Medulla oblongata (tissue), 1 donor: ENCODE results near the gene NEURL4.

ENCODE experiments used
- DNase-seq: peaks from one replicate; pipeline ENCODE4 v3.0.0-alpha.2; 2015; ENCODE audit errors: extremely low spot score

Gene NEURL4

GRCh38 chr17:7304179-7304578 is 25.0 kb downstream of the NEURL4 start:
- DNase-seq, result no peak

DNA sequence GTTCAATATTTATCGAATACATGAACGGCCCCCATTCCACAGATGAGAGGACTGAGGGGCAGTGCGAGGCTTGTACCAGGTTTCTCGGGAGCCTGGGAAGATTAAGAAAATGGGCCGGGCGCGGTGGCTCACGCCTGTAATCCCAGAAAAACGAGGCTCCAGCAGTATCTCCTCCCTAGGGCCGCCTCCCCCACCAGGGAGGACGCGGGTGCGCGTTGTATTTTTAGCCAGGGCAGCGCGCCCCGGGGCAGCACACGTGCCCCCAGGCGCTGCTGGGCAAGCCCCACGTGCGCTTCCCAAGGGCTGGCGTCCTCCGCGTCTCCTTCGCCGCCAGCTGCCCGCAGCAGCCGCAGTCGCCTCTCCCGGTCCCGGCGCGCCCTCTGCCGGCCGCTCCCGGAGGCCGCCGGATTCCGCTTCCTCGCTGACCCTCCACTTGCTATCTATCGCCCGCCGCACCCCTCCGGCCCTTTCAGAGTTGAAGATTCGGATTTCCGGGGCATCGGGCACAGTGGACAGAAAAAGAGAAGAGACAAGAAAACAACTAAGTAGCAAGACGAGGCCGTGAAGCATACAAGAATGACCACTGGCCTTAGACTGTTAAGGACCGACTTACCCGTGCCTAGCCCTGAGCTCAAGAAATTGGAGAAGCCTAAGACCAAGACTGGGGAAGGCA is 32.8 kb downstream of the NEURL4 start:
- DNase-seq, result peak; percentile 82

DNA sequence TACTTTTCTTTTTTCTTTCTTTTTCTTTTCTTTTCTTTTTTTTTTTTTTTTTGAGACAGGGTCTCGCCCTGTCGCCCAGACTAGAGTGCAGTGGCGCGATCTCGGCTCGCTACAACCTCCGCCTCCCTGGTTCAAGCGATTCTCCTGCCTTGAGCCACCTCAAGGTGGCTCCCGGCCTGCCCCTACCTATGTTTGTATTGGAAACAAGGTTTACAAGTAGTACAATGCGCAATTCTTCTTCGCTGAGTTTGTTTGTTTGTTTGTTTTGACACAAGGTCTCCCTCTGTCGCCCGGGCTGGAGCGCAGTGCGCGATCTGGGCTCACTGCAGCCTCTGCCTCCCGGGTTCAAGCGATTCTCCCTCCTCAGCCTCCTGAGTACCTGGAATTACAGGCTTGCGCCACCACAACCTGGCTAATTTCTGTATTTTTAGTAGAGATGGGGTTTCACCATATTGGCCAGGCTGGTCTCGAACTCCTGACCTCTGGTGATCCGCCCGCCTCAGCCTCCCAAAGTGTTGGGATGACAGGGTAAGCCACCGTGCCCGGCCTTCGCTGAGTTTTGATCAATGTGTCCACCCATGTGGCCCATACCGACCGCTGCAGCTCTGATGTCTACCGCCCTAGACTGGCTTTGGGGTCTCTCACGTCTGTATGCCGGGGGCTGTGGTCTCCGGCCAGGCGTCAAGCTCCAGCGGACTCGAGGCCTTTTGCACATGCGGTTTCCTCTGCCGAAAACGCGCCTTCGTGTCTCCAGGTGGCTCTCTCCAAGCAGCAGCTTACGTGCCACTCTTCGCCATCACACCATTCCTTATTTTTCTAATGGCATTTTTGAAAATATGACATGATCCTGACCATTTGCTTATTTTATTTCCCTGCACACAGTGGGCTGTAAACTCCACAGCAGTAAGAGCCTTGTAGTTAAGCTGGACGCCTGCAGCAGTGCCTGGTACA is 33.6 kb downstream of the NEURL4 start:
- DNase-seq, result no peak

DNA sequence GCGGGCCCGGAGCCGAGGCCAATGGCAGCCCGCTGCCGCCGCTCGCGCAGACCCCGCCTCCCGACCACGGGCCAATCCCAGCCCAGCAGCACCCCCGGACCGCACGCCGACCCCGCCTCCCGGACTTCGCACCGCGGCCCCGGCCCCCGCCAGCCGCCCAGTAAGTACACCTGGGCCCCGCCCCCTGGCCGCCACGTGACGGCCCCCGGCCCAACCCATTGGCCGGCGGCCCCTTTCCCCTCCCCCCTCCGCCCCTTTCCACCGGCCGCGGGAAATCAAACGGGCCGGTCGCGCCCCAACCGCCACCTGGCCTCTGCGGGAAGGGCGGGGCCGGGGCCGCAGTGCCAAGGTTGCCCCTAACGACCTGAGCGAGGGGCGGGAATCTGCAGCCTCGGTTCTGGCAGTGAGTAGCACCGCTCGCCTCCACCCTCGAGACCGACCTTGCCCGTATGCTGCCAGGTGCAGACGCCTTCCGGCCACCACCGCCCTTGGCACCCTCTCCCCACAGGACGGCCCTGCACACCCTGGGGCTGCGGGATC is 34.5 kb downstream of the NEURL4 start, which contains the start of gene YBX2:
YBX2 (minus strand) TSS at position 26 of the 540 bp plus-strand sequence. CDS start 139 bp downstream, outside the sequence.
- no peak for DNase-seq

GRCh38 chr17:7293816-7294613 is 35.1 kb downstream of the NEURL4 start:
- DNase-seq, result no peak

DNA sequence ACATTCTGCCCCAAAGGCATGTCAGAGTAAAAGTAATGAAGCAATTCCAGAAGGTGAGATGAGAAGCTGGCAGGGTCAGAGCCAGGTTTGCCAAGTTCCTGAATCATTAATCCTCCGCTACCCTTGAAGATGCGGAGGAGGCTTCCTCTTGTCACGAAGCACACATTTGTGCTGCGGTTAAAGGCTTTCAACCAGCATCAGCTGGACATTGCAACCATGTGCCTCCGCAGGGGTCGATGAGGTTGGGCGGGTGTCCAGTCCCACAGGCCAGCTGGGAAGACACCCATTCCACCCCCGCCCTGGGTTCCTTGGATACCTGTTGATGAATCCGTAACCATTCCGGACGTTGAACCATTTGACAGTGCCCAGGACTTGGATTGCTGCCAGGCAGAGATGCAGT is 36.0 kb downstream of the NEURL4 start:
- no peak for DNase-seq

- peak; percentile 39 for DNase-seq
These were observed 36.4 kb downstream of the NEURL4 start for GRCh38 chr17:7292729-7293128.

DNA sequence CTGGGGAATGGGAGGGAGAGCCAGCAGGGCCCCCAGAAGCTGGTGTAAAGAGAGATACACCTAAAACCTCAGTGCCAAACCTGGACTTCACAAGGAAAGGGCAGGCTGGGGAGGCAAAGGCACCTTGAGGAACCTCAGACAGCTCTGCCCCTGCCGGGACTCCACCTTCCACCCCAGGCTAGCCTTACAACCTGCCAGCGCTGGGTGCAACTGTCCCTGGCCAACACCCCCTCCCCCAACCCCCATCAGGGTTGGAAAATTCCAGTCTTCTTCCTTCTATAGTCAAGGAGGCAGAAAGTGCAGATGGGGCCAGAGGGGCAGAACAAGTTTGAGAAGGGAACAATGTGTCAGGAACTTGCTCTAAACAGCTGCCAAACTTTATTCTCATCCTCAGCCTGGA is 36.9 kb downstream of the NEURL4 start:
- no peak for DNase-seq

DNA sequence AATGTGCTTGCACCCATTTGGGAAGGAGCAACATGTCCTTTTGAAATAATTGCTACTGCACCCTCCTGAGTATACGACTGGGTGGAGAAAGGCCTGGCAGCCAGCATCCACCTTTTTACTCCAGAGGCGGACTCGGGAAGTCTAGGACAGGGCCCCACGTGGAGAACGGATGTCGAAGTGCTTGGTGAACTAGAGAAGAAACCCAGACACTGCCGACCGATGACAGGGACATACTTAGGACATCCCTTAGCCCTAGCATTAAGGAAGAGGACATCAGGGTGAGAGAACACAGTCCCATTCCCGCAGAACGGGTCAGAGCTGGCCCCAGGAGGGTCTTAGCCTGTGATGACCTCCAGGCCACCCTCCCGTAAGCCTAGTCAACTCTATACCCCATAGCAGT is 38.5 kb downstream of the NEURL4 start:
- no peak for DNase-seq

DNA sequence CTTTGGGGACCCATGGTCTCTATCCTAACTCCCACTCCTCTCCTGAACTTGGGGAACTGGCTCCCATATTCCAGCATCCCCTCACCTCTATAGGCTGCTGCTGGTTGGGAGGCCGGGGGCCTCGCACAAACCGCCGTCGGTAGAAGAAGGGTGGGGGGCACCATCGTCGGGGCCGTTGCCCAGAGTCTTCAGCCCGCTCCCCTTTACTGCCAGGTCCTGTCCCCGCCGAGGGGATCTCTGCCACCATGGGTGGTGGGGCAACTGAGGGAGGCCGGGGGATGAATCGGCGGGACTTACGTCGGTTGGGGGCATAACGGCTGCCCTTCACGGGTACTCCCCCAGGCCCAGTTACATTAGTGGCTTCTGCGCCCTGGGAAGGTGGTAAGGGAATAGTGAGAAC is 39.0 kb downstream of the NEURL4 start:
- DNase-seq, result no peak

DNA sequence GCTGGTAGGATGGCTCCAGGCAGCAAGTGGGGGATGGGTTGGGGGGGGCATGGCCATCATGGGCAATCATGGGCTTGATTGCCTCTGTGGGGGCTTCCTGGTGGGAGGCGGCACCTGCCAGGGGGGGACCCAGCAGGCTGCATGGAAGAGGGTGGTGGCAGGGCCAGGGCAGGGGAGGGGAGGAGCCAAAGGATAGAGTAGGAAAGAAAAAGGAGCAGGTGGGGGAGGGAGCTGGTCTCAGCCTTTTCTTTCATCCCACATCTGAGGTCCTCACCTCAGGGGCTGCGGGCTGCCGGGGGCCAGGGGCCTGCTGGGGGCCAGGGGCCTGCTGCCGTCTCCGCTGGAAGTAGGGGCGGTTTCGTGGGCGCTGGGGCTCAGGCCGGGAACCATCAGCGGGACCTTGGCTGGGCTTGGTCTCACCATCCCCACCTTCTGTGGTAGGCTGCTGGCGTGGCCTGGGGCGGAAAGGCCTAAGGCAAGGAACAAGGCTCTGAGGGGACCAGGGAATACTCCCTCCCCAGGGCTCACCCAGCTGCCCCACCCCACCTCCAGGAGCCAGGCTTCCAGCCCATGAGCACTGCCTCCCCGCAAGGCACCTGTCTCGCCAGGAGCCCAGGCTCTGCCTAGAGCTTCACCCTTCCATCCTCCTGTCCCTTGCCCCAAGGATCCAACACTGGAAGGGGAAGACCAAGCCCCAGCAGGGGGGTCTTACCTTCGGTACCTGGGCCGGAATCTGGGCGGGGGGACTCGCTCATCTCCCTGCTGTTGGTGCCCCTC is 39.7 kb downstream of the NEURL4 start:
- DNase-seq, result no peak

DNA sequence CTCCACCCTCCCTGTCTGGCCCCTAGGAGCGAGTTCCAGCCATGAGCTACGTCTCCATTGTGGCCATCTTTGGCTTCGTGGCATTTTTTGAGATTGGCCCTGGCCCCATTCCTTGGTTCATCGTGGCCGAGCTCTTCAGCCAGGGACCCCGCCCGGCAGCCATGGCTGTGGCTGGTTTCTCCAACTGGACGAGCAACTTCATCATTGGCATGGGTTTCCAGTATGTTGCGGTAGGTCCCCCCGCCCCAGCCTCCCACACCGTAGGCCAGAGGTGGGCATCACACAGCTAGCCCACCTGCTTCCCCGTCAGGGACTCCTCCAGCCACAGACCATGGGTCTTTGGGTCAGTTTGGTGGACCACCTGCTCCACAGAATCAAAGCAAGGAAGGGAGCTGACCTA is 43.5 kb downstream of the NEURL4 start:
- no peak for DNase-seq

GRCh38 chr17:7284911-7285310 is 44.2 kb downstream of the NEURL4 start:
- DNase-seq, result no peak

DNA sequence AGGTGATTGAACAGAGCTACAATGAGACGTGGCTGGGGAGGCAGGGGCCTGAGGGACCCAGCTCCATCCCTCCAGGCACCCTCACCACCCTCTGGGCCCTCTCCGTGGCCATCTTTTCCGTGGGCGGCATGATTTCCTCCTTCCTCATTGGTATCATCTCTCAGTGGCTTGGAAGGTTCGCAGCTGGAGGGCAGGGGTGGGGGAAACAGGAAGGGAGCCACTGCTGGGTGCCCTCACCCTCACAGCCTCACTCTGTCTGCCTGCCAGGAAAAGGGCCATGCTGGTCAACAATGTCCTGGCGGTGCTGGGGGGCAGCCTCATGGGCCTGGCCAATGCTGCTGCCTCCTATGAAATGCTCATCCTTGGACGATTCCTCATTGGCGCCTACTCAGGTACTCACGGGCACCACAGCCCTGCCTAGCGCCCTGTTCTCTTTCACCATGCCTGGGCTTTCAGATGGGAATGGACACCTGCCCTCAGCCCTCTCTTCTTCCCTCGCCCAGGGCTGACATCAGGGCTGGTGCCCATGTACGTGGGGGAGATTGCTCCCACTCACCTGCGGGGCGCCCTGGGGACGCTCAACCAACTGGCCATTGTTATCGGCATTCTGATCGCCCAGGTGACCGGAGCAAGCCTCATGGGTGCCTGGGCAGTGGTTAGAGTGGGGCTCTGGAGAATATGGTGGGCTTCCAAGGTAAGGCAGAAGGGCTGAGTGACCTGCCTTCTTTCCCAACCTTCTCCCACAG is 45.5 kb downstream of the NEURL4 start:
- no peak for DNase-seq

DNA sequence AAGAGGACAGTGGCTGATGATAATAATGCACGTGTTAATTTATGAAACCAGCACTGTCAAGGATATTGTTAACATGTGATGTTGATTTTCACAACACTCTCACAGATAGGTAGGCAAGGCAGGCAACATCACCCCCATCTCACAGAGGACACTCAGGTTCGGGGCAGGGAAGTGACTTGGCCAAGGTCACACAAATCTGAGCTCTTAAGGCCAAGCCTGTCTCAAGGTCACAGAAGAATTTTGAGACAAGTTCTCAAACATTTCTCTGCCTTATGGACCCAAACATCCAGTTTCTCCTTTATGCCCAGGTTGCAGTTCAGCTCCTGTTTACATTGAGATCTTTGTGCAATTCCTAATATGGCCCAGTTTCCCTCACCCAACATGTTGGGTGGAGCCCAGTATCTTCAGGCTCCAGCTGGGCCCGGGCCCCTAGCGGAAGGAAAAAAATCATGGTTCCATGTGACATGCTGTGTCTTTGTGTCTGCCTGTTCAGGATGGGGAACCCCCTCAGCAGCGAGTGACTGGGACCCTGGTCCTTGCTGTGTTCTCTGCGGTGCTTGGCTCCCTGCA is 46.3 kb downstream of the NEURL4 start:
- no peak for DNase-seq

DNA sequence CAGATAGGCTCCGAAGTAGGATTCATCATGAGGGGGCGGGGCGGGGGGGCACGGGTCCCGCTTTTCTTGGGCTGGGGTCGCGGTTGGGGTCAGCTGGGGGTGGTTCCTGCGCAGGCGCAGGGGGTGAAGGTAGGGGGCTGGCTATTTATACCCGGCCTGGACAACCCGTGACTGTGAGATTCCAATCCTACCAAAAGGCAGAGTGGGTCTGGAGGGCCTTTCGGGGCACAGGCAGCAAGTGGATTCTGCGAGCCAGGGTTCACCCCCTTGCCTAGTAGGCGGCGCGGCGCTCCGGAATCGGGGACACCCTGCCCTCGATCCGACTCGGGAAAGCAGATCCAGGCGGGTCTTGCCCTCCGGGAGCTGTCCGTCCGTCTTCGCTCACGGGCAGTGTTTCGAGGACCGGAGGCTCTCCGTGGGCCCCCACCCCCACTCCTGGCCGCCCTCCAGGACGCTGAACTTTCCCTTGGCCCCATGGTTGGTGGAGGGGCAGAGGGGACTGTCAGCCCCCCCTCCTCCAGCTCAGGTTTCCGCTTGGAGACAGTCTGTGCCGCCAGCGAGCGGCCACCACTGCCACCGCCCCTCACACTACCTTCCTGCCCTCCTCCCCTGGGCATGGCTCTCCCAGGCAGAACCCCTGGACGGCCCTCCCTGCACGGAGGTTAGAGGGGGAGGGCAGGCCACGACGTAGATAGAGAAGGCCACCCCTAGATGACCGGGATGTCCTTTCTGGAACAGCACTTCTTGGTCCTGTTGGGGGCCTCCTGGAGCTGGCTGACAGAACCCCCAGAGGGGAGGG is 47.0 kb downstream of the NEURL4 start:
- DNase-seq, result no peak

DNA sequence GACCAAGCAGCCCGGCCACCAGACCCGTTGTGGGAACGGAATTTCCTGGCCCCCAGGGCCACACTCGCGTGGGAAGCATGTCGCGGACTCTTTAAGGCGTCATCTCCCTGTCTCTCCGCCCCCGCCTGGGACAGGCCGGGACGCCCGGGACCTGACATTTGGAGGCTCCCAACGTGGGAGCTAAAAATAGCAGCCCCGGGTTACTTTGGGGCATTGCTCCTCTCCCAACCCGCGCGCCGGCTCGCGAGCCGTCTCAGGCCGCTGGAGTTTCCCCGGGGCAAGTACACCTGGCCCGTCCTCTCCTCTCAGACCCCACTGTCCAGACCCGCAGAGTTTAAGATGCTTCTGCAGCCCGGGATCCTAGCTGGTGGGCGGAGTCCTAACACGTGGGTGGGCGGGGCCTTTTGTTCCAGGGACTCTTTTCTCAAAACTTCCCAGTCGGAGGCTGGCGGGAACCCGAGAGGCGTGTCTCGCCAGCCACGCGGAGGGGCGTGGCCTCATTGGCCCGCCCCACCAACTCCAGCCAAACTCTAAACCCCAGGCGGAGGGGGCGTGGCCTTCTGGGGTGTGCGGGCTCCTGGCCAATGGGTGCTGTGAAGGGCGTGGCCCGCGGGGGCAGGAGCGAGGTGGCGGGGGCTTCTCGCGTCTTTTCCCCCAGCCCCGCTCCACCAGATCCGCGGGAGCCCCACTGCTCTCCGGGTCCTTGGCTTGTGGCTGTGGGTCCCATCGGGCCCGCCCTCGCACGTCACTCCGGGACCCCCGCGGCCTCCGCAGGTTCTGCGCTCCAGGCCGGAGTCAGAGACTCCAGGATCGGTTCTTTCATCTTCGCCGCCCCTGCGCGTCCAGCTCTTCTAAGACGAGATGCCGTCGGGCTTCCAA is 47.8 kb downstream of the NEURL4 start, which contains the start of gene SLC2A4:
SLC2A4 (plus strand) TSS at position 645 of the 879 bp plus-strand sequence; CDS start at position 862, 217 bp downstream.
- peak; percentile 91 for DNase-seq

DNA sequence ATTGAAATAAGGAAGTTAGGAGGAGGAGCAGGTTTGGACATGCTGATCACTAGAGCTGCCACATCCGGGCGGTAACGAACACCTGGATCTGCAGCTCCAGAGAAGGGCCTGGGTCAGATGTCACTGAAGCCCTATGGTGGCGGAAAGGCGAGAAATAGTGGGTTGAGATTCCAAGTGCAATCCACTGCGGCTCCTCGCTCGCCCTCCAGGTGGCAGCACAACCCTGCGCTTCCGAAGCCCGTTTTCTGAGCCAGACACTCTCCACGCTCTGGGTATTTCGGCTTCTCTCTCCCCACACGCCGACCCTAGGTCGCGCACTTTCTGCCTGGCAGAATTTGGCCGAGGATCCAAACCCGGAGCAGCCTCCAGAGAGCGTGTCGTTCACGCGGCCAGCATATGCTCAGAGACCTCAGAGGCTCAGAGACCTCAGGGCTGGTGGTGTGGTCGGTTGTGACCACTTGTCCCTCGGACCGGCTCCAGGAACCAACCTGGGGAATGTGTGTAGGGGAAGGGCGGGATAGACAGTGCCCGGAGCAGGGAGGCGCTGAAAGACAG is 48.5 kb downstream of the NEURL4 start:
- peak; percentile 88 for DNase-seq
